HepG2 (cell line): ENCODE measurements around the gene BLVRB.

Experiments used
- CBX5 ChIP-seq: sonication (generic); formaldehyde crosslinking; IDR thresholded peaks from 2 replicates; pipeline ENCODE4 v1.4.0; 2020; ENCODE audit warnings: missing genetic modification reagents, borderline replicate concordance
- CEBPG ChIP-seq: IDR thresholded peaks from 2 replicates; pipeline ENCODE4 v1.6.1; 2016
- EZH2 ChIP-seq: conservative IDR thresholded peaks from 2 replicates; pipeline ENCODE4 v1.6.1; 2012; ENCODE audit warnings: mild to moderate bottlenecking, low read depth, low read length, moderate library complexity
- POLR2A ChIP-seq, 2 experiments: IDR thresholded peaks; 2 replicates each; pipeline ENCODE4 v1.6.1; 2011; ENCODE audit warnings: low read depth in 2 of 2, low read length in 2 of 2, mild to moderate bottlenecking in 1 of 2, moderate library complexity in 1 of 2; ENCODE audit not compliant: insufficient read depth in 1 of 2
- RXRA ChIP-seq: sonication (generic); formaldehyde crosslinking; IDR thresholded peaks from 2 replicates; pipeline ENCODE4 v1.5.1; 2020; ENCODE audit warnings: missing genetic modification reagents
- ZNF772 ChIP-seq: sonication (generic); formaldehyde crosslinking; IDR thresholded peaks from 2 replicates; pipeline ENCODE4 v1.5.0; 2020; ENCODE audit warnings: mild to moderate bottlenecking, missing genetic modification reagents
- TF ChIP-seq, protein P1 (sequence below): sonication (generic); formaldehyde crosslinking; IDR thresholded peaks from 2 replicates; pipeline ENCODE4 v1.5.0; 2020; ENCODE audit warnings: mild to moderate bottlenecking, missing genetic modification reagents, moderate library complexity
- TF ChIP-seq, protein P2 (sequence below): IDR thresholded peaks from 2 replicates; pipeline ENCODE4 v1.6.1; 2012; ENCODE audit warnings: inconsistent platforms

DNA sequence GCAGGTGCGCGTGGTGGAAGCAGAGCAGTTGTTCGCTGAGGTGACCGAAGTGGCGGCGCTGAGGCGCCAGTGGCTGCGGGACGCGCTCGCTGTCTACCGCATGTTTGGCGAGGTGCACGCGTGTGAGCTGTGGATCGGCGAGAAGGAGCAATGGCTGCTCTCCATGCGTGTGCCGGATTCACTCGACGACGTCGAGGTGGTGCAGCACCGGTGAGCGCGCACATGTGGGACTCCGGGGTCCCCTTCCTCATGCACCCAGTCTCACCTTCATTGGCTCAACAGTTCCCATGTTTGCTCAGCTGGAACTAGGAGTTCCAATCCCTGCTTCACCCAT lies 47.8 kb upstream of the BLVRB start:
- TF ChIP-seq, protein P1, sequence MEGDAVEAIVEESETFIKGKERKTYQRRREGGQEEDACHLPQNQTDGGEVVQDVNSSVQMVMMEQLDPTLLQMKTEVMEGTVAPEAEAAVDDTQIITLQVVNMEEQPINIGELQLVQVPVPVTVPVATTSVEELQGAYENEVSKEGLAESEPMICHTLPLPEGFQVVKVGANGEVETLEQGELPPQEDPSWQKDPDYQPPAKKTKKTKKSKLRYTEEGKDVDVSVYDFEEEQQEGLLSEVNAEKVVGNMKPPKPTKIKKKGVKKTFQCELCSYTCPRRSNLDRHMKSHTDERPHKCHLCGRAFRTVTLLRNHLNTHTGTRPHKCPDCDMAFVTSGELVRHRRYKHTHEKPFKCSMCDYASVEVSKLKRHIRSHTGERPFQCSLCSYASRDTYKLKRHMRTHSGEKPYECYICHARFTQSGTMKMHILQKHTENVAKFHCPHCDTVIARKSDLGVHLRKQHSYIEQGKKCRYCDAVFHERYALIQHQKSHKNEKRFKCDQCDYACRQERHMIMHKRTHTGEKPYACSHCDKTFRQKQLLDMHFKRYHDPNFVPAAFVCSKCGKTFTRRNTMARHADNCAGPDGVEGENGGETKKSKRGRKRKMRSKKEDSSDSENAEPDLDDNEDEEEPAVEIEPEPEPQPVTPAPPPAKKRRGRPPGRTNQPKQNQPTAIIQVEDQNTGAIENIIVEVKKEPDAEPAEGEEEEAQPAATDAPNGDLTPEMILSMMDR: no peak
- no peak for TF ChIP-seq CBX5 (CRISPR knock-in tag)
- no peak for TF ChIP-seq POLR2A (IDR thresholded peaks at IDR 0.05; ENCODE audit: insufficient read depth in 1 of 2, low read depth in 2 of 2, low read length in 2 of 2)
- no peak for TF ChIP-seq ZNF772 (CRISPR knock-in tag)
- TF ChIP-seq, protein P2, sequence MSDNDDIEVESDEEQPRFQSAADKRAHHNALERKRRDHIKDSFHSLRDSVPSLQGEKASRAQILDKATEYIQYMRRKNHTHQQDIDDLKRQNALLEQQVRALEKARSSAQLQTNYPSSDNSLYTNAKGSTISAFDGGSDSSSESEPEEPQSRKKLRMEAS: no peak
- no peak for TF ChIP-seq CEBPG (CRISPR knock-in tag)
- no peak for TF ChIP-seq RXRA (CRISPR knock-in tag)
- no peak for TF ChIP-seq EZH2
